Smooth muscle cell of the brain vasculature (primary cell): ENCODE results near the gene ORAI3.

ENCODE experiments used
- DNase-seq: peaks from one replicate; pipeline ENCODE4 v3.0.0-alpha.2; 2012; ENCODE audit warnings: low read depth, low spot score

Gene ORAI3

GRCh38 chr16:30947859-30948666, 805 bp upstream of the ORAI3 start:
- peak; percentile 93 for DNase-seq

- no peak for DNase-seq
Measured at GRCh38 chr16:30949650-30950515, 1.0 kb downstream of the ORAI3 start.

GRCh38 chr16:30950516-30951065, 1.7 kb downstream of the ORAI3 start:
- DNase-seq: no peak

- DNase-seq: no peak
Measured at GRCh38 chr16:30951193-30951592, 2.3 kb downstream of the ORAI3 start.

- no peak for DNase-seq
Measured at GRCh38 chr16:30951750-30952149, 2.9 kb downstream of the ORAI3 start.

GRCh38 chr16:30953111-30953510, 4.2 kb downstream of the ORAI3 start:
- no peak for DNase-seq

GRCh38 chr16:30953511-30954124, 4.8 kb downstream of the ORAI3 start:
- peak; percentile 66 for DNase-seq

- no peak for DNase-seq
Measured at GRCh38 chr16:30954993-30955392, 6.1 kb downstream of the ORAI3 start.

- peak; percentile 60 for DNase-seq
Measured at GRCh38 chr16:30956601-30957455, 8.0 kb downstream of the ORAI3 start.

- peak; percentile 90 for DNase-seq
Measured at GRCh38 chr16:30957456-30958174, 8.7 kb downstream of the ORAI3 start, which contains the start of gene SETD1A. Gene SETD1A (plus strand): TSS chr16:30957754. CDS start chr16:30958732, 978 bp downstream.

- no peak for DNase-seq
Measured at GRCh38 chr16:30958175-30959079, 9.6 kb downstream of the ORAI3 start.

- DNase-seq: no peak
Measured at GRCh38 chr16:30961384-30961783, 12.5 kb downstream of the ORAI3 start.

- no peak for DNase-seq
Measured at GRCh38 chr16:30963925-30964511, 15.2 kb downstream of the ORAI3 start.

GRCh38 chr16:30964574-30965226, 15.8 kb downstream of the ORAI3 start:
- no peak for DNase-seq

- DNase-seq: no peak
Measured at GRCh38 chr16:30965436-30965835, 16.6 kb downstream of the ORAI3 start.

GRCh38 chr16:30966033-30966619, 17.3 kb downstream of the ORAI3 start:
- no peak for DNase-seq

- no peak for DNase-seq
Measured at GRCh38 chr16:30967795-30968194, 18.9 kb downstream of the ORAI3 start.
